MM.1S (cell line): ENCODE results near the gene HTRA1.

ENCODE experiments used
- EZH2 ChIP-seq: fragments of 300-600 bp; sonication (generic); optimal IDR thresholded peaks from 2 replicates; pipeline ENCODE3; 2017; ENCODE audit warnings: low read depth, mild to moderate bottlenecking, antibody characterized with exemption, low read length, mixed read lengths
- TF ChIP-seq, protein P1 (sequence below): fragments of 300-600 bp; sonication (generic); IDR thresholded peaks from 2 replicates; pipeline ENCODE4 v1.5.1; 2016; ENCODE audit warnings: antibody characterized with exemption, low read length, mixed read lengths

DNA sequence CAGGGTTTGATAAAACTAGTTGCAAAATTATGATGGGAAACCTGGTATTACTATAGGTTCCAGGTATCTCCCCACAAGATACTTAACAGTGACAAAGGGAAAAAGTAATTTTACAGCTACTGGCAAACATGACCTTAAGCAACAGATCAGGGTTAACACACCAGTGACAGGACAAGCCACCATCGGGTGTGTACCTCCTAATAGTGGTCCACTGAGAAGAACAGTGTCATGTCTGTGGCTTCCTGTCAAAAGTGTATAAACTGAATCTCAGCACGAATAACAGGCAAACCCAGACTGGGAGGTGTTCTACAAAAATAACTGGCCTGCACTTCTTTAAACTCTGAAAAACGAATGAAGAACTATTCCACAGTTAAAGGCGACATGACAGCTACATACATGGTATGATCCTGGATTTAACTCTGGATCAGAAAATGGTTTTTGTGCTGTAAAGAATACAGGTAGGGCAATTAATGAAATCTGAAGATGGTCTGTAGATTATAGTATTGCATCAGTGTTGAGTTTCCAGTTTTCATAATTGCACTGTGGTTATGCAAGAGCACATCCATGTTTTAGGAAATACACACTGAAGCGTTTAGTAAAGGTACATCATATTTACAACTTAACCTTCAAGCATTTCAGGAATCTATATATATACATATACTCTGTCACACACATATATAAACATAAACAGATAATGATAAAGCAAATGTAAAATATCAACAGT, 38.9 kb upstream of the HTRA1 start:
- TF ChIP-seq, protein P1, sequence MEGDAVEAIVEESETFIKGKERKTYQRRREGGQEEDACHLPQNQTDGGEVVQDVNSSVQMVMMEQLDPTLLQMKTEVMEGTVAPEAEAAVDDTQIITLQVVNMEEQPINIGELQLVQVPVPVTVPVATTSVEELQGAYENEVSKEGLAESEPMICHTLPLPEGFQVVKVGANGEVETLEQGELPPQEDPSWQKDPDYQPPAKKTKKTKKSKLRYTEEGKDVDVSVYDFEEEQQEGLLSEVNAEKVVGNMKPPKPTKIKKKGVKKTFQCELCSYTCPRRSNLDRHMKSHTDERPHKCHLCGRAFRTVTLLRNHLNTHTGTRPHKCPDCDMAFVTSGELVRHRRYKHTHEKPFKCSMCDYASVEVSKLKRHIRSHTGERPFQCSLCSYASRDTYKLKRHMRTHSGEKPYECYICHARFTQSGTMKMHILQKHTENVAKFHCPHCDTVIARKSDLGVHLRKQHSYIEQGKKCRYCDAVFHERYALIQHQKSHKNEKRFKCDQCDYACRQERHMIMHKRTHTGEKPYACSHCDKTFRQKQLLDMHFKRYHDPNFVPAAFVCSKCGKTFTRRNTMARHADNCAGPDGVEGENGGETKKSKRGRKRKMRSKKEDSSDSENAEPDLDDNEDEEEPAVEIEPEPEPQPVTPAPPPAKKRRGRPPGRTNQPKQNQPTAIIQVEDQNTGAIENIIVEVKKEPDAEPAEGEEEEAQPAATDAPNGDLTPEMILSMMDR, result no peak
- no peak for TF ChIP-seq EZH2
